Superior temporal gyrus (tissue), 1 donor: ENCODE results near the gene HOPX.
"Not testable (repeated sequence)": the region's sequence is repeated elsewhere in the genome, so short reads cannot be mapped to it uniquely, and the experiment has no call there.

Experiments used
- DNase-seq: peaks from one replicate; pipeline ENCODE4 v3.0.0-alpha.2; 2016; ENCODE audit errors: extremely low spot score

Gene HOPX

DNA sequence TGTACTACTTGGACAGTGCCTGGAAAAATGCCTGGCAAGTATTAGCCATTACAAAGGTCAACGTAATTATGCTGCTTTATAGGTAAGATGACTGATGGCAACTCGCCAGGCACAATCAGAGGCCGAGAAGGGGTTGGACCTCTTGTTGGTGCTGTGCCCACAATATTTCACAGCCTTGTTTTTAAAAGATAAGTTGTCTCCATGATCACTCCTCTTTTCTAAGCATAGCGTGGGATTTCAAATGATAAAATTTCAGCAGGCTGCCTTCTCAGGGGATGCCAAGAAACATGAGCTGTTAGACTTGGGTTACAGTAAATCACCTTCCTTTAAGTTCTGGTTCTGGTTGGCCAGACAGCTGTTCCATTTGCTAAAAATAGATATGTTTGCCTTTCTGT, 26.9 kb downstream of the HOPX start:
- no peak for DNase-seq

- no peak for DNase-seq
Measured at GRCh38 chr4:56653461-56654237, 27.4 kb downstream of the HOPX start.

DNA sequence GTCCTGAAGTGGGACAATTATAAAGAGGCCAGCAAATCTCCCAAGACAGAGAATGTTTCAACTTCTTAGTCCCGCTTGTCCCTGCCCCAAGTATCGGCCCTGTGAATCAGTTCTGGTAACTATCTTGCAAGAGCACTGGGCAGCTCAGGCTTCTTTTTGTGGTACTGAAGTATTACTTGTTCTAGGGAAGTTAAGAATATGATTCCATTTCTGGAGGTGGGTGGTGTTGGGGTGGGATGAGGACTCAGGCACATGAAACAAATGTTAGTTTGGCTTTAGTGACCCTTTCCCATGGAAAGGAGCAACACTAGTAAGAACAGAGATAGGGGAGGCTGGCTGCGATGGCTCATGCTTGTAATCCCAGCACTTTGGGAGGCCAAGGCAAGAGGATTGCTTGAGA, 28.9 kb downstream of the HOPX start:
- no peak for DNase-seq

DNA sequence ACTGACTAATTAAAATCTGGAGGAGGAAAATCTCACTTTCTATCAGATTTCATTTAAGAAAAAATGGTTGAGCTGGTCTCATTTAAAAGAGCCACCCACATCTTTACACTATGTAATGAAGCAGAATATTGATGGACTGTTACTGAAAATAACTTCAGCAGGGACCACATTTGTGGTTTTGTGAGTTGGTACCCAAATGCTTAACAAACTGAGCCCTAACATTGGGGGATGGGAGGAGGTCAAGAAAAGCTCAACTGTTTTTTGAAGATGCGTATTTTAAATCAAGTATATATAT, 30.1 kb downstream of the HOPX start:
- DNase-seq, result no peak

- no peak for DNase-seq
Measured at GRCh38 chr4:56650262-56651055, 30.6 kb downstream of the HOPX start.

GRCh38 chr4:56649445-56650261, 31.4 kb downstream of the HOPX start:
- no peak for DNase-seq

DNA sequence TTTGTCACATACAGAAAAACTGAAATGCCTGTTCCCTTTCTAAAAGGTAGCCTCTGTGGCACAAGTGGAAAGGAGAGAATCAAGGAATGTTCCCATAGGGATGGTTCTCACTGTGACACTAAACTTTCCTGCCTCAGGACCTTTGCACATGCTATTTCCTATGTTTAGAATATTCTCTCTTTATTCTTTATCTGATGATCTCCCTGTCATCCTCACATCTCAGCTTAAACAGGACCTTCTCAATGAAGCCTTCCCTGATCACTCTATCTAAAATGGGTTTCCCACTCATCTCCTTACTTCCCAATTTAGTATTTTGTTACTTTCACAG, 32.3 kb downstream of the HOPX start:
- DNase-seq, result no peak

- peak; percentile 49 for DNase-seq
Measured at GRCh38 chr4:56648021-56648823, 32.9 kb downstream of the HOPX start.

DNA sequence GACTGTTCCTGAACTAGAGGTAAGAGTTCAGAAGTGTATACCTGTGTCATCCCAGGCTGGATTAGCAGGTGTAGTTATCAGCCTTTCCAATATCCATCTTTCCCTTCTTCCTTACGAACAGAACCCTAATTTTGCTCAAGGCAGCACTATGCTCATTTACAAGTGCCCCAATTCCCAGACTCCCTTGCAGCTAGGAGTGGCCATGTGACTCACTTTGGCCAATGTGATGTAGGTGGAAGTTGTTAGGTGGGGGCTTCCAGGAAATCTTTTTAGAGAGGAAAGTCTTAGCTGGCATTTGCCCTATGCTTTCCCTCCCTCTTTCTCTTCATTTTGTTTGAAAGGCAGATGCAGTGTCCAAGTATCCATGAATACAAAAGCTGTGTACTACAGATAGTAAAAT, 34.8 kb downstream of the HOPX start:
- no peak for DNase-seq

- DNase-seq, result no peak
Measured at GRCh38 chr4:56643596-56643995, 37.5 kb downstream of the HOPX start.

GRCh38 chr4:56641494-56642051, 39.5 kb downstream of the HOPX start:
- DNase-seq, result no peak

DNA sequence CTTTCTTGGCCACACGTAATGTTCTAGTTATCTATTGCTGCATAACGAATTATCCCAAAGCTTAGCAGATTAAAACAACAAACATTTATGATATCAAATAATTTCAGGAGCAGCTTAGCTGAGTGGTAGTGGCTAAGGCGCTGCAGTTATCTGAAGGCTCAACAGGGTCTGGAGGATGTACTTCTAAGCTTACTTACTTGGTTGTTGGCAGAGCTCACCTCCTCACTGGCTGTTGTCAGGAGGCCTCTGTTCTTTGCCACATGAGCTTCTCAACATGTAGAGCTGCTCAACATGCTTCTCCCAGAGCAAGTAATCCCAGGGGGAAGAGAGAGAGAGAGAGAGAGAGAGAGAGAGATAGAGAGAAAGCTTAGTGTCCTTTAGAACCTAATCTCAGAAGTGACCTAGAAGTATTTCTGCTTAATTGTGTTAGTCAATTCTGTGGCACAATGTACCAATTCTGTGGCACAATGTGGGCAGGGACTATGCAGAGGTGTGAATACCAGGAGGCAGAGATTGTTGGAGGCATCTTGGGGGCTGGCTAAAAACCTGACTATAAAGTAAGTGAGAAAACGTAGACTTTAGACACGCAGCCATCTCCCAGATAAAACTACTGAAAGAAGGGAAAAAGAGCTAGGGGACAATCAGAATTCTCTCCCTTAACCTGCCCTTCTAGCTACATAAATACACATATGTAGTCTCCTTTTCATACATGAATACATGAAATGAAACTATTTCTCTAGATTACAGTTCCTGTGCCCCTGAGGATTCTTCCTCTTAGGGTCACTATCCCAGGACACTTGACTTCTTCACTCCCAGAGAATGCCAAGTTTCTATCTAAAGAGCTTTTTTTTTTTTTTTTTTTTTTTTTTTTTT, 40.2 kb downstream of the HOPX start:
- peak; percentile 53 for DNase-seq

DNA sequence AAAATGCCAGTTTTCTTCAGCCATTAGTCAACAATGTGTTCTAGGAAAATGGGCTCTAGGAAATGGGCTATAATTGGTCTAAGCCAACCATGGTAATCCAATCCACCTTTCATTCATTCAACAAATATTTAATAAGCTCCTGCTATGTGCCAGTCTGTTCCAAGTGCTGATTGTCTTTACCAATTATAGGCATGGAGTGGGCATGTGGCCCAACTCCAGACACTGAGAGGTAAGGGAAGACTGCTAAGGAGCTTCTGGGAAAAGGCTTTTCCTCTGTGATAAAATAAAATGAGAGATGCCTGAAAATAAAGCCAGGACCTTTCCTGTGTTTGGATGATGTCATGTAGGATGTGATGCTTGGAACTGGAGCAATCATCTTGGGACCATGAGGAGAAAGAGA, 43.3 kb downstream of the HOPX start:
- no peak for DNase-seq

DNA sequence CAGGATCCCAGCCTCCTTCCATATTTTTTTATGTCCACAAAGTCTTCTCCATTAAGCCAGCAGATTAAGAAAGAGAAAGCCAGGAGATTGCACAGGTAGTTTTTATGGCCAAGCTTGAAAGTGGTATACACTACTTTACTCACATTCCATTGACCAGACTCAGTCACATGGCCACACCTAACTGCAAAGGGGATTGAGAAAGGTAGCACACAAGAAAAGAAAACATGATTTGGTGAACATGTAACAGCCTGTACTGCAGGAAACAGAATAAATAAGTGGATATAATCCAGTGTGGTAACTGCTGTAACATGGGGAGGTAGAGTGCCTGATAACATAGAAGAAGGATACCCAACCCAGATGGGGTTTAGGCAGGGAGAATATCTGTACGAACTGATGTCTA, 43.9 kb downstream of the HOPX start:
- no peak for DNase-seq

DNA sequence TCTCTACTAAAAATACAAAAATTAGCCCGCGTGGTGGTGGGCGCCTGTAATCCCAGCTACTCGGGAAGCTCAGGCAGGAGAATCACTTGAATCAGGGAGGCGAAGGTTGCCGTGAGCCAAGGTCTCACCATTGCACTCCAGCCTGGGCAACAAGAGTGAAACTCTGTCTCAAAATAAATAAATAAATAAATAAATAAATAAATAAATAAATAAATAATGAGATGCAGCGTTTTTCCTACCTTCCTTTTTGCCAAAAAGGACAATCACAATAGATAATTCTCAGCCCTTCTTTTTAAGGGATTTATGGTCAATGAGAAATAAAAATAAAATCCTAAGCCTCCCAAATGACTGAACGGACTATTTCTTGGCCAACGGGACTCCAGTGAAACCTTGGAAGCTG, 46.1 kb downstream of the HOPX start:
- not testable (repeated sequence) for DNase-seq

DNA sequence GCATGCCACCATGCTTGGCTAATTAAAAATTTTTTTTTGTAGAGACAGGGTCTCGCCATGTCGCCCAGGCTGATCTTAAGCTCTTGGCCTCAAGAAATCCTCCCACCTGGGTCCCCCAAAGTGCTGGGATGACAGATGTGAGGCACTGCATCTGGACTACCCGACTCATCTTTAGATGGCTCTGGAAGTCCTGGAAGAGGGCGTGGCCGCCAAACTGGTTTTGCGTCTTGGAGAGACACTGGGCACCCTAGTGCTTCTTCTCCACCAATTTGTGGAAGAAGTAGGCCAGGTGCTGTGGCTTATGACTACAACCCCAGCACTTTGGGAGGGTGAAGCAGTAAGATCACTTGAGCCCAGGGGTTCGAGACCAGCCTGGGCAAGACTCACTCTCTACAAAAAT, 47.6 kb downstream of the HOPX start:
- no peak for DNase-seq

- peak; percentile 35 for DNase-seq
Measured at GRCh38 chr4:56630876-56631666, 50.0 kb downstream of the HOPX start.

- DNase-seq, result no peak
Measured at GRCh38 chr4:56628592-56628991, 52.5 kb downstream of the HOPX start.

- no peak for DNase-seq
Measured at GRCh38 chr4:56627985-56628384, 53.1 kb downstream of the HOPX start.

DNA sequence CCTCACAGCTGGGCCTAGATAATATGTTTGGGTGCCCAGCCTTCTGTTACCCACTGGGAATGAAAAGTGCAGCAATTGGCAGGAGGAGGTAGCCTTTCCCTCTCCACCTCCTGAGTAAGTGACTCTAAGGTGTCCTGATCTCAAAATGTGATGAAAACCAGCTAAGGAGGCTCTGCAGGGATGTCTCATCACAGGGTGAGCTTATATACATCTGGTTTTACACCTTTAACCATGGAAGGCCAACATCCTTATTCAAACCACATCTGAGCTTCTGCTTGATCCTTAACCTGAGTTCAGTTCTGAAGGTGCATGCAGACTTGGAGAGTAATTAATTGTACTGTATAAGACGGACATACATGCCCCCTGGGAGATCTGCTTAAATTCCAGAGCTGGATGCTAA, 53.7 kb downstream of the HOPX start:
- no peak for DNase-seq
